Measurements from ENCODE around the gene KNSTRN.

Gene KNSTRN

GRCh38 chr15:40413036-40413435, 30.5 kb downstream of the KNSTRN start:
- no peak for TF ChIP-seq CTCF (IDR thresholded peaks at IDR 0.05)

GRCh38 chr15:40414816-40415215, 32.3 kb downstream of the KNSTRN start:
- TF ChIP-seq CTCF (IDR thresholded peaks at IDR 0.05): no peak

- no peak for TF ChIP-seq CTCF (IDR thresholded peaks at IDR 0.05)
Measured at GRCh38 chr15:40415226-40415625, 32.7 kb downstream of the KNSTRN start.

- no peak for TF ChIP-seq CTCF (IDR thresholded peaks at IDR 0.05)
Measured at GRCh38 chr15:40416056-40416455, 33.5 kb downstream of the KNSTRN start.

GRCh38 chr15:40418126-40418525, 35.6 kb downstream of the KNSTRN start:
- no peak for TF ChIP-seq CTCF (IDR thresholded peaks at IDR 0.05)

- no peak for TF ChIP-seq CTCF (IDR thresholded peaks at IDR 0.05)
Measured at GRCh38 chr15:40420071-40420713, 37.7 kb downstream of the KNSTRN start.

GRCh38 chr15:40420793-40421192, 38.3 kb downstream of the KNSTRN start:
- TF ChIP-seq CTCF (IDR thresholded peaks at IDR 0.05): no peak

All from LNCAP (cell line).